MM.1S (cell line): Measurements from ENCODE around the gene KLC3.

Source experiments
- DNase-seq: peaks from one replicate; pipeline ENCODE4 v3.0.0-alpha.2; 2015
- H2AFZ ChIP-seq: fragments of 300-600 bp; sonication (generic); 2 replicates; pipeline ENCODE4 v1.6.0; 2016; ENCODE audit warnings: antibody characterized with exemption, low read length
- H3F3A ChIP-seq: fragments of 300-600 bp; sonication (generic); 2 replicates; pipeline ENCODE4 v1.6.1; 2016; ENCODE audit warnings: mild to moderate bottlenecking, antibody characterized with exemption, low read length, moderate library complexity, mixed read lengths; ENCODE audit not compliant: insufficient read depth
- H3K27ac ChIP-seq: fragments of 300-600 bp; sonication (generic); 2 replicates; pipeline ENCODE4 v1.5.1; 2016; ENCODE audit warnings: mild to moderate bottlenecking, low read length
- H3K27me3 ChIP-seq: fragments of 300-600 bp; sonication (generic); replicated peaks from 2 replicates; pipeline ENCODE4 v1.6.0; 2016; ENCODE audit warnings: low read length; ENCODE audit not compliant: insufficient read depth
- H3K36me3 ChIP-seq: fragments of 300-600 bp; sonication (generic); replicated peaks from 2 replicates; pipeline ENCODE4 v1.6.1; 2016; ENCODE audit warnings: mild to moderate bottlenecking, low read length, mixed read lengths; ENCODE audit not compliant: insufficient read depth
- H3K4me1 ChIP-seq: fragments of 300-600 bp; sonication (generic); 2 replicates; pipeline ENCODE4 v1.6.1; 2016; ENCODE audit warnings: low read length, mixed read lengths
- H3K4me2 ChIP-seq: fragments of 300-600 bp; sonication (generic); 2 replicates; pipeline ENCODE4 v1.6.0; 2016; ENCODE audit warnings: low read depth, low read length
- H3K4me3 ChIP-seq: fragments of 300-600 bp; sonication (generic); 2 replicates; pipeline ENCODE4 v1.5.1; 2016; ENCODE audit warnings: low read length, mixed read lengths
- H3K79me2 ChIP-seq: fragments of 300-600 bp; sonication (generic); 2 replicates; pipeline ENCODE4 v1.6.1; 2016; ENCODE audit warnings: mixed run types, low read length, mixed read lengths
- H3K9ac ChIP-seq: fragments of 300-600 bp; sonication (generic); 2 replicates; pipeline ENCODE4 v1.6.1; 2016; ENCODE audit warnings: low read length, mixed read lengths
- H3K9me2 ChIP-seq: fragments of 300-600 bp; sonication (generic); replicated peaks from 2 replicates; pipeline ENCODE4 v1.6.1; 2016; ENCODE audit warnings: mild to moderate bottlenecking, low read length, mixed read lengths; ENCODE audit not compliant: insufficient read depth
- H3K9me3 ChIP-seq: fragments of 300-600 bp; sonication (generic); replicated peaks from 2 replicates; pipeline ENCODE4 v1.6.1; 2016; ENCODE audit warnings: mild to moderate bottlenecking, low read length, mixed read lengths; ENCODE audit not compliant: insufficient read depth
- H4K20me1 ChIP-seq: fragments of 300-600 bp; sonication (generic); 2 replicates; pipeline ENCODE4 v1.6.1; 2016; ENCODE audit warnings: mild to moderate bottlenecking, low read length, moderate library complexity, mixed read lengths; ENCODE audit not compliant: insufficient read depth
- EZH2 ChIP-seq: fragments of 300-600 bp; sonication (generic); optimal IDR thresholded peaks from 2 replicates; pipeline ENCODE3; 2017; ENCODE audit warnings: low read depth, mild to moderate bottlenecking, antibody characterized with exemption, low read length, mixed read lengths
- EZH2phosphoT487 ChIP-seq: fragments of 300-600 bp; sonication (generic); IDR thresholded peaks from 2 replicates; pipeline ENCODE4 v1.6.1; 2018; ENCODE audit warnings: antibody characterized with exemption, low read length
- TF ChIP-seq, protein P1 (sequence below): fragments of 300-600 bp; sonication (generic); IDR thresholded peaks from 2 replicates; pipeline ENCODE4 v1.5.1; 2016; ENCODE audit warnings: antibody characterized with exemption, low read length, mixed read lengths

KLC3 gene

DNA sequence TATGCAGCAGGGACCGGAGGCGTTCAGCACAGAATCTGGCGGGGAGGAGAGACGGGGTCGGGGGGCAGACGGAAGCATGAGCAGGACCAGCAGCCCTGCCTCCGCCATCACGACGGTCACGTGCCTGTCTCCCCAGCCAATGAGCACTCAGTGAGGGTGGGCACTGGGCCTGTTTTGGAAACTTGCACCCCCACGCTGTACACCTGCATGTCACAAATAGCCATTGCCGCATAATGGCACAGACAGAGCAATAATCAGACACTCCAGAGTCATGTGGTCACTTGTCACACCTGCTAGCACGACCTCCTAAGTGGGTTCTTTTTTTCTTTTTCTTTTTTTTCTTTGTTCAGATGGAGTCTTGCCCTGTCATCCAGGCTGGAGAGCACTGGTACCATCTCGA, 21.1 kb downstream of the KLC3 start:
- Histone ChIP-seq H3K9ac (no peak overlapping the region), H3K4me2 (no peak overlapping the region), H3K4me3 (no peak overlapping the region), H3K9me3 (no peaks in the 10 kb centered on the region), H3K4me1 (no peaks in the 10 kb centered on the region), H4K20me1 (no peaks in the 10 kb centered on the region), H3K27ac (no peak overlapping the region), H3F3A (no peaks in the 10 kb centered on the region), H3K36me3 (no peaks in the 10 kb centered on the region), H3K79me2 (no peaks in the 10 kb centered on the region), H2AFZ (no peak overlapping the region), H3K9me2 (no peaks in the 10 kb centered on the region), H3K27me3 (no peaks in the 10 kb centered on the region)
- no peak for DNase-seq
- TF ChIP-seq, protein P1, sequence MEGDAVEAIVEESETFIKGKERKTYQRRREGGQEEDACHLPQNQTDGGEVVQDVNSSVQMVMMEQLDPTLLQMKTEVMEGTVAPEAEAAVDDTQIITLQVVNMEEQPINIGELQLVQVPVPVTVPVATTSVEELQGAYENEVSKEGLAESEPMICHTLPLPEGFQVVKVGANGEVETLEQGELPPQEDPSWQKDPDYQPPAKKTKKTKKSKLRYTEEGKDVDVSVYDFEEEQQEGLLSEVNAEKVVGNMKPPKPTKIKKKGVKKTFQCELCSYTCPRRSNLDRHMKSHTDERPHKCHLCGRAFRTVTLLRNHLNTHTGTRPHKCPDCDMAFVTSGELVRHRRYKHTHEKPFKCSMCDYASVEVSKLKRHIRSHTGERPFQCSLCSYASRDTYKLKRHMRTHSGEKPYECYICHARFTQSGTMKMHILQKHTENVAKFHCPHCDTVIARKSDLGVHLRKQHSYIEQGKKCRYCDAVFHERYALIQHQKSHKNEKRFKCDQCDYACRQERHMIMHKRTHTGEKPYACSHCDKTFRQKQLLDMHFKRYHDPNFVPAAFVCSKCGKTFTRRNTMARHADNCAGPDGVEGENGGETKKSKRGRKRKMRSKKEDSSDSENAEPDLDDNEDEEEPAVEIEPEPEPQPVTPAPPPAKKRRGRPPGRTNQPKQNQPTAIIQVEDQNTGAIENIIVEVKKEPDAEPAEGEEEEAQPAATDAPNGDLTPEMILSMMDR = no peak
- no peak for TF ChIP-seq EZH2
- TF ChIP-seq EZH2phosphoT487 = no peak

DNA sequence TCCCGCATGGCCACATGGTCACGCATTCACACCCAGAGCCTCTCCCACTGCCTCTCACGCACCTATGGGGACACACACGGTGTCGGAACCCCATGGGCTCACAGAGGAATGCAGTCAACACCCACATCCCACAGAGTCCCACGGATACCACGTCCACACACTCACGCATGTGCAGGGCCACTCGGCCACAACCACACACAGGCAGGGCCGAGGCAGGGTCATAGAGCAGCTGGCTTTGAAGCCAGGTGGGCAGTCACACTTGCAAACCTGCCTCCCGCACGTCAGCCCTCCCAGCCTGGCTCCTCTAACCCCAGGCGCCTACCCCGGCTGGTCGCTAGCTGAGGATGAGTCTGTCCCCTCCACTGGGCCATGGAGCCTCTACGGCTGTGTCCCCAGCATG, 21.7 kb downstream of the KLC3 start:
- no peaks in the 10 kb centered on the region for H3K4me1 ChIP-seq
- H3K79me2 ChIP-seq = no peaks in the 10 kb centered on the region
- H3K9ac ChIP-seq = no peak overlapping the region
- no peaks in the 10 kb centered on the region for H3K9me3 ChIP-seq
- no peak overlapping the region for H3K4me2 ChIP-seq
- H3K9me2 ChIP-seq = no peaks in the 10 kb centered on the region
- H4K20me1 ChIP-seq = no peaks in the 10 kb centered on the region
- H3K27ac ChIP-seq = no peak overlapping the region
- no peaks in the 10 kb centered on the region for H3K27me3 ChIP-seq
- DNase-seq = no peak
- TF ChIP-seq, protein P1 = no peak
- TF ChIP-seq EZH2 = no peak
- TF ChIP-seq EZH2phosphoT487 = no peak
- H3K36me3 ChIP-seq = no peaks in the 10 kb centered on the region
- no peak overlapping the region for H2AFZ ChIP-seq
- H3F3A ChIP-seq = no peaks in the 10 kb centered on the region
- H3K4me3 ChIP-seq = no peak overlapping the region

DNA sequence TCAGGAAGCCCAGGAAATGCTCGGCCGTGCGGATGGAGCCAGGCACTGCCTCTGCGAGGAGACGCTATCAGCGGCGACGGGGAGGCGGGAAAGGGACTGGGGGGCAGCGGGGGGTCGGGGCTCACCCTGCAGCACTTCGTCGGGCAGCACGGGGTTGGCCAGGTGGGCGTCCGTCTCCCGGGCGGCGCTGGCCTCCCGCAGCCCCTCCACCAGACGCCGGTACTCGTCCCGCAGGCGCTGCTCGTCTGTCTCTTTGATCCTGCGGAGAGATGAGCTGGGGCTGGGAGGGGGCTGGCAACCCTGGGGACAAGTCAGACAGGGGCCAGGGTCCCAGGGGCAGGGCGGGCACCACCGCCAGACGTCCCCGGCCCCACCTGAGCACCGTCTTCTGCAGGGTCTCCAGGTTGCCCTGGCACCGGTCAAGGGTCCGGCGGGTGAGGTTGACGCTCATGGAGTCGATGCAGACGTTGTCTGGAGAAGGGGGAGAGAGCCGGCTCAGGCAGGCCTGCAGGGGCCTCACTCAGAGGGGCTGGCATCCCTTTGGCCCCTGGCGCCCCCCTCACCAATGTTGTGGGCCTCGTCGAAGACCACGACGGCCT, 23.4 kb downstream of the KLC3 start:
- DNase-seq = no peak
- Histone ChIP-seq H3K4me3 (no peak overlapping the region), H3K27me3 (no peaks in the 10 kb centered on the region), H3K27ac (no peak overlapping the region), H3K9me3 (no peaks in the 10 kb centered on the region), H3K79me2 (no peaks in the 10 kb centered on the region), H3K36me3 (no peaks in the 10 kb centered on the region), H2AFZ (no peak overlapping the region), H3K4me1 (no peaks in the 10 kb centered on the region), H4K20me1 (no peaks in the 10 kb centered on the region), H3K4me2 (no peak overlapping the region), H3K9ac (no peak overlapping the region), H3K9me2 (no peaks in the 10 kb centered on the region), H3F3A (no peaks in the 10 kb centered on the region)
- TF ChIP-seq EZH2 (no peak), EZH2phosphoT487 (no peak)
- TF ChIP-seq, protein P1 = no peak
